GM12875 (cell line): ENCODE measurements around the gene ATF2.

Experiments used
- H3K4me3 ChIP-seq: one replicate; pipeline ENCODE4 v1.5.1; 2011; ENCODE audit warnings: low read depth, low read length, control low read depth
- TF ChIP-seq, protein P1 (sequence below): IDR thresholded peaks from 2 replicates; pipeline ENCODE4 v1.5.1; 2011; ENCODE audit warnings: low read depth, mild to moderate bottlenecking, control low read depth, inconsistent platforms, low read length, moderate library complexity, borderline replicate concordance; ENCODE audit not compliant: insufficient read depth

The ATF2 gene

GRCh38 chr2:175143678-175144077 is 24.3 kb downstream of the ATF2 start:
- H3K4me3 ChIP-seq: no peak overlapping the region
- TF ChIP-seq, protein P1, sequence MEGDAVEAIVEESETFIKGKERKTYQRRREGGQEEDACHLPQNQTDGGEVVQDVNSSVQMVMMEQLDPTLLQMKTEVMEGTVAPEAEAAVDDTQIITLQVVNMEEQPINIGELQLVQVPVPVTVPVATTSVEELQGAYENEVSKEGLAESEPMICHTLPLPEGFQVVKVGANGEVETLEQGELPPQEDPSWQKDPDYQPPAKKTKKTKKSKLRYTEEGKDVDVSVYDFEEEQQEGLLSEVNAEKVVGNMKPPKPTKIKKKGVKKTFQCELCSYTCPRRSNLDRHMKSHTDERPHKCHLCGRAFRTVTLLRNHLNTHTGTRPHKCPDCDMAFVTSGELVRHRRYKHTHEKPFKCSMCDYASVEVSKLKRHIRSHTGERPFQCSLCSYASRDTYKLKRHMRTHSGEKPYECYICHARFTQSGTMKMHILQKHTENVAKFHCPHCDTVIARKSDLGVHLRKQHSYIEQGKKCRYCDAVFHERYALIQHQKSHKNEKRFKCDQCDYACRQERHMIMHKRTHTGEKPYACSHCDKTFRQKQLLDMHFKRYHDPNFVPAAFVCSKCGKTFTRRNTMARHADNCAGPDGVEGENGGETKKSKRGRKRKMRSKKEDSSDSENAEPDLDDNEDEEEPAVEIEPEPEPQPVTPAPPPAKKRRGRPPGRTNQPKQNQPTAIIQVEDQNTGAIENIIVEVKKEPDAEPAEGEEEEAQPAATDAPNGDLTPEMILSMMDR: no peak

DNA sequence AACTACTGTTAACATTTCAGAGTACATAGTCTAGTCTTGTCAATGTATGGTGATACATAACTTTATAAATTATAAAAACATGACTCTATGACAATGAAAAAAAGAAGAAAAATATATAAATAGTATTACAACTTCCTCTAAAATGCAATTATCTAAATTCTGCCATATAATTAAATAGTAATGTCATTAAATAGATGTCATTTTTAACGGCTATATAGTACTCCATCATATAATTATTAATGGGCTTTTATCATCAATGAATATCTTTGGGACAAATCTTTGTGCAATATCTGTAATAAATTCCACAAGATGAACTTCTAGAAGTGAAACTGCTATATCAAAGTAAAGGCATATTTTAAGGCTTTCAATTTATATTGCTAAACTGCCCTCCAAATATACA is 24.8 kb downstream of the ATF2 start:
- no peak overlapping the region for H3K4me3 ChIP-seq
- TF ChIP-seq, protein P1: no peak

GRCh38 chr2:175140332-175140731 is 27.7 kb downstream of the ATF2 start:
- TF ChIP-seq, protein P1: no peak

GRCh38 chr2:175137793-175138192 is 30.2 kb downstream of the ATF2 start:
- TF ChIP-seq, protein P1: no peak
- no peak overlapping the region for H3K4me3 ChIP-seq

More at GRCh38 chr2:175140332-175140731, 27.7 kb downstream of the ATF2 start:
- H3K4me3 ChIP-seq: no peak overlapping the region

DNA sequence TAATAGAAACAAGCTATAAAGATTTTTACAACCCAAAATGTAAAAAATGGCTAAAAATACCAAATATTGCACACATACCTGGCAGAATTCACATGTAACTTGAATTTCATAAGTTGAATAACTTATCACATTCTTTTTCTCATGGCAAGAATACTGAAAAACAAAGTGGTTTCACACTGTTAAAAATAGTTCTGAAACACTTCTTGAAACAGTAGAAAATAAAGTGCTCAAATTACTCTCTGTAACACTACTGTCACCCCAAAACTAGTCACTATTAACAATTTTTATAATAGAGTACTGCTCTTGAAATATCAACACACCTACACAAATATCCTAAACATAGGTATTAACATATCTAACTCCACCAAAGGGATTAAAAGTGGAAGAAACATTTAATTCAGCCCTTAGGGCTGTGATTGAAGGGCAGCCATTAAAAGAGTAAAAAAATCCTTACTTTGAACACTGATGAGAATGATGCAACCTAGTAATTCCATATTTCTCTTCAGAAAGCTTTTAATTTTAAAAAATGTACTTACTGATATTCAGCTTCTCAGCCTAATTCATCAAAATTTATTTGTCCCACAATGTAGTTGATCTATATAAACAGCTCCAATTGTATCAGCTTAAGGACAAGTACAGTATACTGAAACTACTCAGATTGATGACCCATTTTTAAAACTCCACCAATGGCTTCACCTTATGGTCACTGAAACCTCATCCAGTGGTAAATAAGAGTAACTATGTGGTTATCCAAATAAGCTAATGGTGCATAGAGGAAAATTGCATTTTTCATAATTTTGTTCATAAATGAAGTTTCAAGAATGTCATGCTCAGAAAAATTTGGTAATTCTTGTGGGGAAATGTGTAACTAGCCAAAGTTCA is 31.4 kb downstream of the ATF2 start:
- TF ChIP-seq, protein P1: no peak
- H3K4me3 ChIP-seq: no peak overlapping the region

- TF ChIP-seq, protein P1: no peak
- H3K4me3 ChIP-seq: no peak overlapping the region
These were observed 32.1 kb downstream of the ATF2 start for GRCh38 chr2:175135862-175136261.

GRCh38 chr2:175135177-175135576 is 32.8 kb downstream of the ATF2 start:
- H3K4me3 ChIP-seq: no peak overlapping the region
- TF ChIP-seq, protein P1: no peak
